ENCODE data around the gene FAM53B.

FAM53B gene

GRCh38 chr10:124602646-124603365, 141.4 kb downstream of the FAM53B start (continued):
- TF ChIP-seq ATF2 (tag by site-specific recombination; IDR thresholded peaks at IDR 0.05; ENCODE audit: low read depth) = no peak
- no peak for TF ChIP-seq ZNF211 (tag by site-specific recombination; IDR thresholded peaks at IDR 0.05; ENCODE audit: low read depth)
- no peak for TF ChIP-seq ZNF623 (tag by site-specific recombination; IDR thresholded peaks at IDR 0.05)
- TF ChIP-seq ZNF621 (tag by site-specific recombination; IDR thresholded peaks at IDR 0.05) = no peak
- no peak for TF ChIP-seq ZBTB44 (tag by site-specific recombination; IDR thresholded peaks at IDR 0.05)

DNA sequence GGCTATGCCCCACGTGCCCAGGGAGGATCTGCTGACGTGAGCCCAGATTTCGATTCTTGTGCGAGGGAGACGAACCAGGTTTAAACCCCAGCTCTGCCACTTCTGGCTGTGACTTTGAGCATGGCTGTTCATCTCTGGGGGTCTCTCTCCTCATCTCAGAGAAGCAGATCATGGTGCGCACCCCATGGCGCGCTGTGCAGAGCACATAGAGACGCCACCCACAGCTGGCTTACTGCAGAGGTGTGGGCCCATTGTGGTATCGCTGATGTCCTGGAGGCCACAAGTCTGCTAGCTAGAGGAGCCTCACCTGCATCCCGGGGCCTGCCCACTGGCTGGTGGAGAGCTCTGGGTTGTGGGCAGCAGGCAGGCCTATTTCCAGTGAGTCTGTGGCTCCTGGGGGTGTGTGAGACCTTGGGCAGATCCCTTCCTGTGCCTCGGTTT, 142.0 kb downstream of the FAM53B start:
- Histone ChIP-seq H3K36me3 (ENCODE audit: control insufficient read depth in 2 of 2, insufficient read depth in 1 of 2, low read length in 2 of 2) (no peaks in the 10 kb centered on the region), H3K4me1 (ENCODE audit: control insufficient read depth, insufficient read depth, low read length) (no peaks in the 10 kb centered on the region), H3K27ac (ENCODE audit: extremely low read depth, low read depth, low read length) (no peak overlapping the region), H3K9me3 (ENCODE audit: control insufficient read depth, insufficient read depth, low read depth, low read length) (no peaks in the 10 kb centered on the region), H3K4me3 (ENCODE audit: low read depth, low read length) (no peak overlapping the region)
- CTCF ChIA-PET = no interaction called here
- no peak for TF ChIP-seq ZNF707 (tag by site-specific recombination; IDR thresholded peaks at IDR 0.05)
- TF ChIP-seq ZFHX2 (tag by site-specific recombination; conservative IDR thresholded peaks at IDR 0.05) = no peak
- TF ChIP-seq ZNF26 (tag by site-specific recombination; IDR thresholded peaks at IDR 0.05) = no peak
- no peak for TF ChIP-seq ZNF558 (tag by site-specific recombination; IDR thresholded peaks at IDR 0.05)
- TF ChIP-seq, protein P1, sequence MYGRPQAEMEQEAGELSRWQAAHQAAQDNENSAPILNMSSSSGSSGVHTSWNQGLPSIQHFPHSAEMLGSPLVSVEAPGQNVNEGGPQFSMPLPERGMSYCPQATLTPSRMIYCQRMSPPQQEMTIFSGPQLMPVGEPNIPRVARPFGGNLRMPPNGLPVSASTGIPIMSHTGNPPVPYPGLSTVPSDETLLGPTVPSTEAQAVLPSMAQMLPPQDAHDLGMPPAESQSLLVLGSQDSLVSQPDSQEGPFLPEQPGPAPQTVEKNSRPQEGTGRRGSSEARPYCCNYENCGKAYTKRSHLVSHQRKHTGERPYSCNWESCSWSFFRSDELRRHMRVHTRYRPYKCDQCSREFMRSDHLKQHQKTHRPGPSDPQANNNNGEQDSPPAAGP (tag by site-specific recombination; IDR thresholded peaks at IDR 0.05) = no peak
- TF ChIP-seq BCL6B (tag by site-specific recombination; IDR thresholded peaks at IDR 0.05) = no peak
- no peak for TF ChIP-seq ZNF510 (tag by site-specific recombination; IDR thresholded peaks at IDR 0.05; ENCODE audit: insufficient replicate concordance)
- TF ChIP-seq ZNF843 (tag by site-specific recombination; IDR thresholded peaks at IDR 0.05) = no peak
- TF ChIP-seq ZBTB48 (tag by site-specific recombination; IDR thresholded peaks at IDR 0.05) = no peak
- no peak for TF ChIP-seq ZNF658 (tag by site-specific recombination; IDR thresholded peaks at IDR 0.05)
- no peak for TF ChIP-seq ZNF514 (tag by site-specific recombination; IDR thresholded peaks at IDR 0.05)
- TF ChIP-seq ZNF549 (tag by site-specific recombination; IDR thresholded peaks at IDR 0.05) = no peak
- POLR2A ChIA-PET = no interaction called here
